PC-3 (cell line): ENCODE data around the gene GOLGA8M.
"Not testable (repeated sequence)": the region's sequence is repeated elsewhere in the genome, so short reads cannot be mapped to it uniquely, and the experiment has no call there.

ENCODE experiments used
- EZH2phosphoT487 ChIP-seq: fragments of 300-600 bp; sonication (generic); IDR thresholded peaks from 2 replicates; pipeline ENCODE4 v1.6.1; 2018; ENCODE audit warnings: mild to moderate bottlenecking, antibody characterized with exemption, low read length, borderline replicate concordance
- TF ChIP-seq, protein P1 (sequence below): fragments of 300-600 bp; sonication (generic); conservative IDR thresholded peaks from 2 replicates; pipeline ENCODE4 v1.5.1; 2017; ENCODE audit warnings: antibody characterized with exemption, low read depth, mild to moderate bottlenecking, low read length

DNA sequence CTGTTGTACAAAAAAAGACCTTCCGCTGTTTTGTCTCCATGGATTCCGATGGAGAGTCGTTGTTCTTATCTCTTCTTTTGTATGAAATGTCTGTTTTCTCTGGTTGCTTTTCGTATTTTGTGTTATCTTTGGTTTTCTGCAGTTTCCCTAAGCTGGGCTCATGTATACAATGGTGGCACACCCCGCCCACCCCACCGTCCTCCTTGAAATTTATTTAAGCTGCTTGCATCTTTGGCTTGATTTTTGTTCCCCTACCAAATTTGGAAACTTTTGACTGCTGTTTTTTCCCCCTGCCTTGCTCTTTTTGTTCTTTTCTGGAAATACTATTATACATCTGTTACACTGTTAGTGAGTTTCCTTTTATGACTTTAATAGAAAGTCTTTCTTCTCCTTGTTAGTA, 47.6 kb downstream of the GOLGA8M start:
- not testable (repeated sequence) for TF ChIP-seq EZH2phosphoT487
- TF ChIP-seq, protein P1, sequence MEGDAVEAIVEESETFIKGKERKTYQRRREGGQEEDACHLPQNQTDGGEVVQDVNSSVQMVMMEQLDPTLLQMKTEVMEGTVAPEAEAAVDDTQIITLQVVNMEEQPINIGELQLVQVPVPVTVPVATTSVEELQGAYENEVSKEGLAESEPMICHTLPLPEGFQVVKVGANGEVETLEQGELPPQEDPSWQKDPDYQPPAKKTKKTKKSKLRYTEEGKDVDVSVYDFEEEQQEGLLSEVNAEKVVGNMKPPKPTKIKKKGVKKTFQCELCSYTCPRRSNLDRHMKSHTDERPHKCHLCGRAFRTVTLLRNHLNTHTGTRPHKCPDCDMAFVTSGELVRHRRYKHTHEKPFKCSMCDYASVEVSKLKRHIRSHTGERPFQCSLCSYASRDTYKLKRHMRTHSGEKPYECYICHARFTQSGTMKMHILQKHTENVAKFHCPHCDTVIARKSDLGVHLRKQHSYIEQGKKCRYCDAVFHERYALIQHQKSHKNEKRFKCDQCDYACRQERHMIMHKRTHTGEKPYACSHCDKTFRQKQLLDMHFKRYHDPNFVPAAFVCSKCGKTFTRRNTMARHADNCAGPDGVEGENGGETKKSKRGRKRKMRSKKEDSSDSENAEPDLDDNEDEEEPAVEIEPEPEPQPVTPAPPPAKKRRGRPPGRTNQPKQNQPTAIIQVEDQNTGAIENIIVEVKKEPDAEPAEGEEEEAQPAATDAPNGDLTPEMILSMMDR = not testable (repeated sequence)
